Esophagus muscularis mucosa (tissue), 4 donors: Measurements from ENCODE around the gene CMTM2. TPM values are rescaled to one million over a fixed set of nuclear protein-coding genes. Genes with fewer than 3 reads are reported as not detected.
"Not testable (repeated sequence)": the region's sequence is repeated elsewhere in the genome, so short reads cannot be mapped to it uniquely, and the experiment has no call there.

ENCODE experiments used
- DNase-seq: peaks from one replicate; pipeline ENCODE4 v3.0.0-alpha.2; 2017; ENCODE audit errors: extremely low spot score
- H3K27ac ChIP-seq, 4 donors: fragments of 200-600 bp; sonication (generic); replicated peaks in 1 of 4; 1 replicate in 3 of 4; 2 replicates in 1 of 4; pipeline ENCODE4 v1.5.1; 2016 to 2019; ENCODE audit warnings: mild to moderate bottlenecking in 1 of 4
- H3K27me3 ChIP-seq, 4 donors: fragments of 200-600 bp; sonication (generic); one replicate each; pipeline versions ENCODE4 v1.5.1 to v1.6.0; 2016 to 2019
- H3K36me3 ChIP-seq, 4 donors: fragments of 200-600 bp; sonication (generic); one replicate each; pipeline ENCODE4 v1.5.1; 2016 to 2019
- H3K4me1 ChIP-seq, 4 donors: fragments of 200-600 bp; sonication (generic); one replicate each; pipeline ENCODE4 v1.5.1; 2016 to 2019
- H3K4me3 ChIP-seq, 4 donors: fragments of 200-600 bp; sonication (generic); 1 replicate in 2 of 4; 2 replicates in 2 of 4; pipeline ENCODE4 v1.5.1; 2016 to 2019; ENCODE audit warnings: mild to moderate bottlenecking in 4 of 4, moderate library complexity in 1 of 4
- H3K9me3 ChIP-seq, 4 donors: fragments of 200-600 bp; sonication (generic); 1 replicate in 3 of 4; 2 replicates in 1 of 4; pipeline ENCODE4 v1.5.1; 2016 to 2019
- EP300 ChIP-seq: sonication (generic); formaldehyde crosslinking; IDR thresholded peaks from one replicate; pipeline ENCODE4 v1.6.1; 2017; ENCODE audit warnings: antibody characterized with exemption
- POLR2A ChIP-seq: fragments of 450-650 bp; IDR thresholded peaks from one replicate; pipeline ENCODE4 v1.6.1; 2017; ENCODE audit warnings: antibody characterized with exemption, moderate library complexity, mild to moderate bottlenecking, low read depth
- POLR2AphosphoS5 ChIP-seq, 2 donors: sonication (generic); formaldehyde crosslinking; IDR thresholded peaks; one replicate each; pipeline ENCODE4 v1.6.1; 2017; ENCODE audit warnings: antibody characterized with exemption in 2 of 2
- WGBS: methylation state at CpG from one replicate; pipeline ENCODE4 v1.1.5; 2018; 5-methylcytosine and 5-hydroxymethylcytosine counted together
- intact Hi-C: fragments of 100-400 bp; cut with DNase I; formaldehyde crosslinking; loops from one replicate; pipeline ENCODE4 v1.15.1; 2023
- total RNA-seq, 4 donors: library from RNA; depleted of rRNA; stranded (reverse); fragments of >200 nt; gene quantifications; one replicate each; pipeline versions ENCODE4 v1.1.0 to v1.2.1, GENCODE V29; 2016
- TF ChIP-seq, protein P1 (sequence below), 3 experiments: fragments of 200-600 bp in 2 of 3; fragments of 450-650 bp in 1 of 3; sonication (generic) in 2 of 3; IDR thresholded peaks; one replicate each; pipeline ENCODE4 v1.5.1; 2017 to 2019; ENCODE audit warnings: antibody characterized with exemption in 3 of 3, mild to moderate bottlenecking in 2 of 3, moderate library complexity in 1 of 3

Gene CMTM2
- total RNA-seq, 4 donors from 2014 or later, result 1.8 TPM; not detected in 3

DNA sequence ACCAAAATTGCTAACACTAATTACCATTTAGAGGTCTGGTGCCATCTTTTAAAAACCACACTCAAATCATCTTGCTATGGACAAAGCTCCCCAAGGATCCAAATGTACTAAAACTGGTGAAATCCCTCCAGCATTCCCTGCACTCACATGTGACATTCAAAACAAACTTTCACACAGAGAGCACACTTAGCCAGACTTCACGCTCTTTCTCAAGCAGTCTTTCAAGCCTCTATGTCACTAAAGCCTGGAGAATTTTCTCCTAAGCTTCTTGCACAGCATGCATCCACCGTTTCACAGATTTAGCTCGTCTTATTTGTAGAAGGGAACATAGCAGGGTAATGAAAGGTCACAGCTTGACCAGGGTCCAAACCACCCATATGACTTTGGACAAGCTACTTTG is 44.5 kb downstream of the CMTM2 start:
- TF ChIP-seq EP300, result no peak
- no peak for TF ChIP-seq POLR2AphosphoS5 (IDR thresholded peaks at IDR 0.05)
- Histone ChIP-seq H3K4me1 (peaks cover 3 to 8% (median 5%) of the 10 kb centered on the region in 4 donors), H3K9me3 (no peaks in the 10 kb centered on the region), H3K4me3 (no peak overlapping the region), H3K36me3 (peaks cover 0 to 27% (median 15%) of the 10 kb centered on the region in 4 donors), H3K27me3 (no peaks in the 10 kb centered on the region), H3K27ac (no peak overlapping the region)
- no peak for DNase-seq
- intact Hi-C loops, result no loop called here
- 89% methylated on average over 3 of the region's 3 CpGs for WGBS

DNA sequence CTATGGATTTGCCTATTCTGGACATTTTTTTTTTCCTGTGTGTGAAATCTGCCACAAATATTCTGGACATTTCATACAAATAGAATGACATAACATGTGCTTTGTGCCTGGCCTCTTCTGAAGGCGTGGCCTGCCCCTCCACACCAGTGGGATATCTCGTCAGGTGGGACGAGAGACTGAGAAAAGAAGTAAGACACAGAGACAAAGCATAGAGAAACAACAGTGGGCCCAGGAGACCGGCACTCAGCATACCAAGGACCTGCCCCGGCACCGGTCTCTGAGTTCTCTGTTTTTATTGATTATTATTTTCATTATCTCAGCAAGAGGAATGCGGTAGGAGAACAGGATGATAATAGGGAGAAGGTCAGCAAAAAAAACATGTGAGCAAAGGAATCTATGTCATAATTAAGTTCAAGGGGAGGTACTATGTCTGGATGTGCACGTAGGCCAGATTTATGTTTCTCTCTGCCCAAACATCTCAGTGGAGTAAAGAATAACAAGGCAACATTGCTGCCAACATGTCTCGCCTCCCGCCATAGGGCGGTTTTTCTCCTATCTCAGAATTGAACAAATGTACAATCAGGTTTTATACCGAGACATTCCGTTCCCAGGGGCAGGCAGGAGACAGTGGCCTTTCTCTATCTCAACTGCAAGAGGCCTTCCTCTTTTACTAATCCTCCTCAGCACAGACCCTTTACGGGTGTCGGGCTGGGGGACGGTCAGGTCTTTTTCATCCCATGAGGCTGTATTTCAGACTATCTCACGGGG is 48.5 kb downstream of the CMTM2 start:
- H3K9me3 ChIP-seq, H3K4me1 ChIP-seq, DNase-seq, H3K27ac ChIP-seq, intact Hi-C loops, H3K36me3 ChIP-seq, H3K27me3 ChIP-seq, H3K4me3 ChIP-seq: not testable (repeated sequence)
- 91% methylated on average over 17 of the region's 17 CpGs for WGBS

DNA sequence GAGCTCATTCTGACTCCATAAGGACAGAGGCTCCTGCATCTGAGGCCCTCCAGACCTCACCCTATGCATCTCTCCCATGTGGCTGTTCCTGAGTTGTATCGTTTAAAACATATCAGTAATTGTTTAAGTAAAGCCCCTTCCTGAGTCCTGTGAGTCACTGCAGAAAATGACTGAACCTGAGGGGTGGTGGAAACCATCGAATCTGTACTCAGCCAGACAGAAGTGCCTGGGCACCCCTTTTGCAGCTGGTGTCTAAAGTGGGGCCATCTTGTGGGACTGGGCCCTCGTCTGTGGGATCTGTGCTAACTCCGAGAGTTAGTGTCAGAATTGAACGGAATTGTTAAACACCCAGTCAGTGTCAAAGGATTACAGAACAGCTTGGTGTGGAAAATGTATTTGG is 50.6 kb downstream of the CMTM2 start:
- TF ChIP-seq, protein P1, sequence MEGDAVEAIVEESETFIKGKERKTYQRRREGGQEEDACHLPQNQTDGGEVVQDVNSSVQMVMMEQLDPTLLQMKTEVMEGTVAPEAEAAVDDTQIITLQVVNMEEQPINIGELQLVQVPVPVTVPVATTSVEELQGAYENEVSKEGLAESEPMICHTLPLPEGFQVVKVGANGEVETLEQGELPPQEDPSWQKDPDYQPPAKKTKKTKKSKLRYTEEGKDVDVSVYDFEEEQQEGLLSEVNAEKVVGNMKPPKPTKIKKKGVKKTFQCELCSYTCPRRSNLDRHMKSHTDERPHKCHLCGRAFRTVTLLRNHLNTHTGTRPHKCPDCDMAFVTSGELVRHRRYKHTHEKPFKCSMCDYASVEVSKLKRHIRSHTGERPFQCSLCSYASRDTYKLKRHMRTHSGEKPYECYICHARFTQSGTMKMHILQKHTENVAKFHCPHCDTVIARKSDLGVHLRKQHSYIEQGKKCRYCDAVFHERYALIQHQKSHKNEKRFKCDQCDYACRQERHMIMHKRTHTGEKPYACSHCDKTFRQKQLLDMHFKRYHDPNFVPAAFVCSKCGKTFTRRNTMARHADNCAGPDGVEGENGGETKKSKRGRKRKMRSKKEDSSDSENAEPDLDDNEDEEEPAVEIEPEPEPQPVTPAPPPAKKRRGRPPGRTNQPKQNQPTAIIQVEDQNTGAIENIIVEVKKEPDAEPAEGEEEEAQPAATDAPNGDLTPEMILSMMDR (IDR thresholded peaks at IDR 0.05), result no peak
- TF ChIP-seq POLR2A (no peak), EP300 (no peak), POLR2AphosphoS5 (IDR thresholded peaks at IDR 0.05) (no peak)
- intact Hi-C loops, result no loop called here
- H3K4me1 ChIP-seq, result no peaks in the 10 kb centered on the region

DNA sequence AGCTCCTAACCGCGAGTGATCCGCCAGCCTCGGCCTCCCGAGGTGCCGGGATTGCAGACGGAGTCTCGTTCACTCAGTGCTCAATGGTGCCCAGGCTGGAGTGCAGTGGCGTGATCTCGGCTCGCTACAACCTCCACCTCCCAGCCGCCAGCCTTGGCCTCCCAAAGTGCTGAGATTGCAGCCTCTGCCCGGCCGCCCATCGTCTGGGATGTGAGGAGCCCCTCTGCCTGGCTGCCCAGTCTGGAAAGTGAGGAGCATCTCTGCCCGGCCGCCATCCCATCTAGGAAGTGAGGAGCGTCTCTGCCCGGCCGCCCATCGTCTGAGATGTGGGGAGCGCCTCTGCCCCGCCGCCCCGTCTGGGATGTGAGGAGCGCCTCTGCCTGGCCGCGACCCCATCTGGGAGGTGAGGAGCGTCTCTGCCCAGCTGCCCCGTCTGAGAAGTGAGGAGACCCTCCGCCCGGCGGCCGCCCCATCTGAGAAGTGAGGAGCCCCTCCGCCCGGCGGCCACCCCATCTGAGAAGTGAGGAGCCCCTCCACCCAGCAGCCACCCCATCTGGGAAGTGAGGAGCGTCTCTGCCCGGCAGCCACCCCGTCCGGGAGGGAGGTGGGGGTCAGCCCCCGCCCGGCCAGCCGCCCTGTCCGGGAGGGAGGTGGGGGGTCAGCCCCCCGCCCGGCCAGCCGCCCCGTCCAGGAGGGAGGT is 51.4 kb downstream of the CMTM2 start:
- H3K4me3 ChIP-seq, H3K4me1 ChIP-seq, DNase-seq, intact Hi-C loops, H3K9me3 ChIP-seq, H3K27me3 ChIP-seq, H3K27ac ChIP-seq: not testable (repeated sequence)
- peaks cover 0 to 12% (median 0%) of the 10 kb centered on the region in 4 donors for H3K36me3 ChIP-seq
- WGBS, result no CpG with 5 or more reads among the region's 49 CpGs

More for the DNA sequence above, 50.6 kb downstream of the CMTM2 start:
- DNase-seq, result no peak
- Histone ChIP-seq H3K9me3 (no peaks in the 10 kb centered on the region), H3K4me3 (no peak overlapping the region), H3K36me3 (peaks cover 0 to 6% (median 0%) of the 10 kb centered on the region in 4 donors), H3K27ac (no peak overlapping the region), H3K27me3 (no peaks in the 10 kb centered on the region)
- WGBS, result 88% methylated on average over 5 of the region's 5 CpGs

DNA sequence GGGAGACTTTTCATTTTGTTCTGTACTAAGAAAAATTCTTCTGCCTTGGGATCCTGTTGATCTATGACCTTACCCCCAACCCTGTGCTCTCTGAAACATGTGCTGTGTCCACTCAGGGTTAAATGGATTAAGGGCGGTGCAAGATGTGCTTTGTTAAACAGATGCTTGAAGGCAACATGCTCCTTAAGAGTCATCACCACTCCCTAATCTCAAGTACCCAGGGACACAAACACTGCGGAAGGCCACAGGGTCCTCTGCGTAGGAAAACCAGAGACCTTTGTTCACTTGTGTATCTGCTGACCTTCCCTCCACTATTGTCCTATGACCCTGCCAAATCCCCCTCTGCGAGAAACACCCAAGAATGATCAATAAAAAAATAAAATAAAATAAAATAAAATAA is 52.3 kb downstream of the CMTM2 start:
- H3K4me1 ChIP-seq, H3K4me3 ChIP-seq, intact Hi-C loops, H3K27ac ChIP-seq, DNase-seq, H3K9me3 ChIP-seq, H3K27me3 ChIP-seq: not testable (repeated sequence)
- H3K36me3 ChIP-seq, result peaks cover 0 to 12% (median 0%) of the 10 kb centered on the region in 4 donors
- 98% methylated on average over 4 of the region's 4 CpGs for WGBS

DNA sequence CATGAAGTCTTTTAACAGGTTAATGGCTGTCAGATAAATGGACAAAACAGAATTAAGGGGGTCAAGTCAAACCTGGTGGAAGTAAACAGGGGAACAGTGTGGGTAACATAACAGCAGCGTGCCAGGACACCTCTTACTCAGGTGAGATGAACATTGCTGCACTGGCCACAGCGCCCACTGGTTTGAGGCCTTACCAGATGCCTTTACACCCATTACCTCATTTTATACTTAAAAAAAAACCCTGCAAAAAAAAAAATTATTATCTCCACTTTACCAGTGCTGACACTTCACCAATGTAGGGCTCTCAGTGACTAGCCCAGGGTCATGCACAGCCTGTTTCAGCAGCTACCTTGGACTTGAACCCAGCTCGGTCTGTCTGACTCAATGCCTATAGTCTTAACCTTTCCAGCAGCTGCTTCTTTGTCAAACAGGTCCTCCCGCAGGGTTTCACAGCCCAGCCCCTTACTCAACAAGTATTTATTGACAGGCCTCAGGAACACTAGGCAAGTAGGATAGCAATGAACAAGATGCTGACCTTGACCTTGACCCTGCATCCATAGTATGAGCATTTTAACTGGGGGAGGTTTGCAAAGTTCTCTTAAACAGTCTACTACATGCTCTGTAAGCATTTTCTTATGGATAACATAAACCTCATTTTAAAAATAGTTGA is 55.4 kb downstream of the CMTM2 start:
- Histone ChIP-seq H3K9me3 (no peaks in the 10 kb centered on the region), H3K27ac (no peak overlapping the region), H3K27me3 (no peaks in the 10 kb centered on the region), H3K4me3 (no peak overlapping the region), H3K36me3 (peaks cover 0 to 12% (median 0%) of the 10 kb centered on the region in 4 donors), H3K4me1 (no peaks in the 10 kb centered on the region)
- TF ChIP-seq POLR2A, result no peak
- DNase-seq, result no peak
- intact Hi-C loops, result no loop called here
- 97% methylated on average over 4 of the region's 4 CpGs for WGBS

DNA sequence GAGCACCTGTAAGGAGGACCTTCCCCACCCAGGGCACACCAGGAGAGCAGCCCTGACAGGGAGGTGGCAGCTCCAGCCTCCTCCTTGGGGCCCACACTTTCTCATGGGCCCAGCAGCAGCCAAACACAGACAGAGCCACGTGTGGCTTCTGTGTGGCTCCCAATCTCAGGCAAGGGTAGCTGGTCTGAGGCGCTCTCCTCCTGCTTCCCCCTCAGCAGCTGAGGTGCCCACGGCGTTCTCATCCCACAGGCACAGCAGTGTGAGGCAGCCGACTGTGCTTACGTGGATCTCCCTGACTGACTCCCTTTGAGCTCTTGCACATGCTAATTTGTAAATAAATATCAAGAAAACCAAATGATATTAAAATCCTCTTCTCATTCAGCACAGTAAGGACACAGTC is 56.1 kb downstream of the CMTM2 start:
- no peak overlapping the region for H3K4me3 ChIP-seq
- no peaks in the 10 kb centered on the region for H3K9me3 ChIP-seq
- 40% methylated on average over 2 of the region's 6 CpGs for WGBS
- H3K27ac ChIP-seq, result no peak overlapping the region
- no peaks in the 10 kb centered on the region for H3K4me1 ChIP-seq
- intact Hi-C loops, result no loop called here
- DNase-seq, result no peak
- peaks cover 0 to 12% (median 0%) of the 10 kb centered on the region in 4 donors for H3K36me3 ChIP-seq
- TF ChIP-seq EP300 (no peak), POLR2A (no peak), POLR2AphosphoS5 (IDR thresholded peaks at IDR 0.05) (no peak)
- TF ChIP-seq, protein P1 (IDR thresholded peaks at IDR 0.05), result no peak
- H3K27me3 ChIP-seq, result no peaks in the 10 kb centered on the region
